HEK293T (cell line): Measurements from ENCODE around the gene KY.

Experiments used
- CTCF ChIA-PET: fragments of 350-600 bp; formaldehyde crosslinking; extraction: SDS; loops from one replicate; lab custom pipeline; 2021; ENCODE audit warnings: antibody characterized with exemption, inconsistent platforms; lab: Yijun Ruan, JAX
- POLR2A ChIA-PET: fragments of 350-600 bp; formaldehyde crosslinking; extraction: SDS; loops from one replicate; lab custom pipeline; 2020; ENCODE audit warnings: antibody characterized with exemption, inconsistent platforms; lab: Yijun Ruan, JAX
- DNase-seq: peaks from one replicate; pipeline ENCODE4 v3.0.0; 2012; ENCODE audit warnings: mixed read lengths; ENCODE audit errors: extremely low spot score
- ARNT ChIP-seq: fragments of 450-650 bp; IDR thresholded peaks from 2 replicates; pipeline ENCODE4 v1.6.1; 2017; ENCODE audit warnings: mild to moderate bottlenecking
- BHLHE40 ChIP-seq: fragments of 450-650 bp; IDR thresholded peaks from 2 replicates; pipeline ENCODE4 v1.6.1; 2016; ENCODE audit warnings: mild to moderate bottlenecking, moderate library complexity, borderline replicate concordance
- CTBP1 ChIP-seq: fragments of 450-650 bp; IDR thresholded peaks from 2 replicates; pipeline ENCODE4 v1.6.1; 2016; ENCODE audit warnings: borderline replicate concordance
- ELF4 ChIP-seq: fragments of 450-650 bp; IDR thresholded peaks from 2 replicates; pipeline ENCODE4 v1.6.1; 2017; ENCODE audit warnings: antibody characterized with exemption
- FOXA1 ChIP-seq: fragments of 450-650 bp; IDR thresholded peaks from 2 replicates; pipeline ENCODE4 v1.6.1; 2016; ENCODE audit warnings: mild to moderate bottlenecking
- FOXK2 ChIP-seq: fragments of 450-650 bp; IDR thresholded peaks from 2 replicates; pipeline ENCODE4 v1.6.1; 2016; ENCODE audit warnings: mild to moderate bottlenecking
- FOXM1 ChIP-seq: fragments of 450-650 bp; IDR thresholded peaks from 2 replicates; pipeline ENCODE4 v1.6.1; 2017; ENCODE audit warnings: mild to moderate bottlenecking, borderline replicate concordance
- HDGF ChIP-seq: fragments of 450-650 bp; IDR thresholded peaks from 2 replicates; pipeline ENCODE4 v1.6.1; 2017; ENCODE audit warnings: antibody characterized with exemption, borderline replicate concordance
- L3MBTL2 ChIP-seq: fragments of 450-650 bp; conservative IDR thresholded peaks from 2 replicates; pipeline ENCODE4 v1.6.1; 2016; ENCODE audit warnings: mild to moderate bottlenecking
- LEF1 ChIP-seq: fragments of 450-650 bp; IDR thresholded peaks from 2 replicates; pipeline ENCODE4 v1.6.1; 2017; ENCODE audit warnings: mild to moderate bottlenecking, borderline replicate concordance
- NFRKB ChIP-seq: fragments of 450-650 bp; IDR thresholded peaks from 2 replicates; pipeline ENCODE4 v1.6.1; 2016; ENCODE audit warnings: mild to moderate bottlenecking, moderate library complexity
- PKNOX1 ChIP-seq: fragments of 450-650 bp; IDR thresholded peaks from 2 replicates; pipeline ENCODE4 v1.6.1; 2016
- SP1 ChIP-seq: fragments of 450-650 bp; IDR thresholded peaks from 2 replicates; pipeline ENCODE4 v1.6.1; 2017
- SUZ12 ChIP-seq: fragments of 450-650 bp; IDR thresholded peaks from 2 replicates; pipeline ENCODE4 v1.6.1; 2016; ENCODE audit warnings: mild to moderate bottlenecking
- TARDBP ChIP-seq: fragments of 450-650 bp; IDR thresholded peaks from 2 replicates; pipeline ENCODE4 v1.6.1; 2016
- ZNF384 ChIP-seq: fragments of 450-650 bp; IDR thresholded peaks from 2 replicates; pipeline ENCODE4 v1.6.1; 2016

The KY gene

GRCh38 chr3:134603480-134603879 is 47.3 kb downstream of the KY start:
- ChIA-PET CTCF (interaction anchor here (0.6 kb wide), 1 partner anchor 184 kb away, joined by 3 read pairs; no protein-coding TSS in a partner anchor), POLR2A (no interaction called here)
- no peak for DNase-seq

GRCh38 chr3:134602440-134602814 is 48.4 kb downstream of the KY start:
- TF ChIP-seq SUZ12 (no peak), L3MBTL2 (no peak), FOXK2 (no peak), ZNF384 (no peak)
- ChIA-PET POLR2A (no interaction called here), CTCF (interaction anchor here (1.0 to 1.2 kb wide), 3 partner anchors 10 to 153 kb away, joined by 3 to 4 read pairs (median 4); no protein-coding TSS in a partner anchor)

More at GRCh38 chr3:134603480-134603879, 47.3 kb downstream of the KY start:
- TF ChIP-seq ELF4: no peak
- TF ChIP-seq LEF1: no peak
- TF ChIP-seq PKNOX1: no peak
- TF ChIP-seq FOXK2: no peak
- no peak for TF ChIP-seq SP1
- TF ChIP-seq CTBP1: no peak
- TF ChIP-seq BHLHE40: no peak
- TF ChIP-seq HDGF: no peak
- no peak for TF ChIP-seq L3MBTL2
- no peak for TF ChIP-seq ARNT
- TF ChIP-seq ZNF384: no peak
- TF ChIP-seq SUZ12: no peak

GRCh38 chr3:134601539-134602439 is 49.0 kb downstream of the KY start:
- CTCF ChIA-PET: interaction anchor here (0.5 to 1.2 kb wide), 5 partner anchors 9 to 1149 kb away, joined by 3 to 4 read pairs (median 3); no protein-coding TSS in a partner anchor
- DNase-seq: peak; percentile 38
- TF ChIP-seq SUZ12 (no peak), TARDBP (no peak), NFRKB (no peak), CTBP1 (no peak), LEF1 (no peak), BHLHE40 (no peak), HDGF (no peak), L3MBTL2 (no peak), ELF4 (no peak), FOXK2 (no peak), ARNT (no peak), PKNOX1 (no peak), SP1 (no peak)
- POLR2A ChIA-PET: no interaction called here

More at GRCh38 chr3:134602440-134602814, 48.4 kb downstream of the KY start:
- no peak for DNase-seq

GRCh38 chr3:134600685-134601463 is 49.9 kb downstream of the KY start:
- peak; percentile 85 for DNase-seq
- CTCF ChIA-PET: interaction anchor here (0.6 to 1.8 kb wide), 7 partner anchors 8 to 901 kb away, joined by 3 to 5 read pairs (median 3); partner anchors contain the start of gene EPHB1
- POLR2A ChIA-PET: no interaction called here
- TF ChIP-seq PKNOX1: no peak
- no peak for TF ChIP-seq FOXK2
- no peak for TF ChIP-seq ARNT
- TF ChIP-seq BHLHE40: no peak
- TF ChIP-seq SUZ12: no peak
- no peak for TF ChIP-seq HDGF
- TF ChIP-seq ELF4: no peak
- TF ChIP-seq FOXM1: no peak
- no peak for TF ChIP-seq L3MBTL2

GRCh38 chr3:134600206-134600605 is 50.6 kb downstream of the KY start:
- no peak for DNase-seq
- ChIA-PET POLR2A (no interaction called here), CTCF (interaction anchor here (0.6 to 1.8 kb wide), 5 partner anchors 16 to 902 kb away, joined by 3 to 5 read pairs (median 3); partner anchors contain the start of gene EPHB1)
- TF ChIP-seq FOXA1: no peak
- TF ChIP-seq L3MBTL2: no peak
